Measurements from ENCODE around the gene KDM4B. TPM values are rescaled to one million over a fixed set of nuclear protein-coding genes. Genes with fewer than 3 reads are reported as not detected.

KDM4B gene
- total RNA-seq, 4 donors from 2014 or later = 26.6 to 84.2 (median 39.9) TPM

- 93 to 100% methylated on average over 4 to 18 of the region's 18 CpGs for WGBS, 2 donors (ENCODE audit: low coverage in 1 of 2)
- intact Hi-C loops (cut with DNase I; ENCODE audit: low total_unique reads) (no loop called here), in situ Hi-C loops (cut with MboI; ENCODE audit: low pct_ligation_motif_present in 1 of 4, low pct_unique_long_range_greater_than_20kb in 1 of 4, low sequenced_read_pairs in 3 of 4) (no loop called here)
- no peaks in the 10 kb centered on the region for H3K27me3 ChIP-seq
- peaks cover 0 to 23% (median 10%) of the 10 kb centered on the region in 4 donors for H3K36me3 ChIP-seq
- no peaks in the 10 kb centered on the region for H3K4me1 ChIP-seq
- no peak overlapping the region for H3K4me3 ChIP-seq
- TF ChIP-seq POLR2A (IDR thresholded peaks at IDR 0.05) (no peak), POLR2AphosphoS5 (IDR thresholded peaks at IDR 0.05) (no peak), CTCF (IDR thresholded peaks at IDR 0.05) (no peak), EP300 (IDR thresholded peaks at IDR 0.05; ENCODE audit: low read depth) (no peak)
- no peak overlapping the region for H3K27ac ChIP-seq
- DNase-seq = no peak
- no peaks in the 10 kb centered on the region for H3K9me3 ChIP-seq
These were observed 110.3 kb downstream of the KDM4B start for GRCh38 chr19:5079071-5079774.

- H3K36me3 ChIP-seq = peaks cover 0 to 23% (median 10%) of the 10 kb centered on the region in 4 donors
- intact Hi-C loops (cut with DNase I; ENCODE audit: low total_unique reads) = no loop called here
- no peaks in the 10 kb centered on the region for H3K9me3 ChIP-seq
- in situ Hi-C loops (cut with MboI; ENCODE audit: low pct_ligation_motif_present in 1 of 4, low pct_unique_long_range_greater_than_20kb in 1 of 4, low sequenced_read_pairs in 3 of 4) = no loop called here
- TF ChIP-seq POLR2A (IDR thresholded peaks at IDR 0.05) (no peak), EP300 (IDR thresholded peaks at IDR 0.05; ENCODE audit: low read depth) (no peak), POLR2AphosphoS5 (IDR thresholded peaks at IDR 0.05) (no peak), CTCF (IDR thresholded peaks at IDR 0.05) (no peak)
- H3K27me3 ChIP-seq = no peaks in the 10 kb centered on the region
- H3K4me3 ChIP-seq = no peak overlapping the region
- no peaks in the 10 kb centered on the region for H3K4me1 ChIP-seq
- no peak overlapping the region for H3K27ac ChIP-seq
- no peak for DNase-seq
- 92 to 97% methylated on average over 5 to 27 of the region's 27 CpGs for WGBS, 2 donors (ENCODE audit: low coverage in 1 of 2)
These were observed 111.2 kb downstream of the KDM4B start for GRCh38 chr19:5080030-5080654.

- Histone ChIP-seq H3K4me3 (no peak overlapping the region), H3K9me3 (no peaks in the 10 kb centered on the region), H3K36me3 (peaks cover 0 to 25% (median 12%) of the 10 kb centered on the region in 4 donors), H3K4me1 (no peaks in the 10 kb centered on the region), H3K27me3 (no peaks in the 10 kb centered on the region), H3K27ac (no peak overlapping the region)
- intact Hi-C loops (cut with DNase I; ENCODE audit: low total_unique reads) = no loop called here
- WGBS, 2 donors (ENCODE audit: low coverage in 1 of 2) = 92% methylated on average over 19 of the region's 19 CpGs; no CpG with 5 or more reads in 1 of the 2 donors
- DNase-seq = no peak
- no peak for TF ChIP-seq POLR2A (IDR thresholded peaks at IDR 0.05)
- TF ChIP-seq EP300 (IDR thresholded peaks at IDR 0.05; ENCODE audit: low read depth) = no peak
- TF ChIP-seq POLR2AphosphoS5 (IDR thresholded peaks at IDR 0.05) = no peak
- TF ChIP-seq CTCF (IDR thresholded peaks at IDR 0.05) = no peak
- in situ Hi-C loops (cut with MboI; ENCODE audit: low pct_ligation_motif_present in 1 of 4, low pct_unique_long_range_greater_than_20kb in 1 of 4, low sequenced_read_pairs in 3 of 4) = no loop called here
These were observed 111.9 kb downstream of the KDM4B start for GRCh38 chr19:5080809-5081208.

- WGBS, 2 donors (ENCODE audit: low coverage in 1 of 2) = 95% methylated on average over 21 of the region's 28 CpGs; no CpG with 5 or more reads in 1 of the 2 donors
- Histone ChIP-seq H3K27ac (no peak overlapping the region), H3K27me3 (no peaks in the 10 kb centered on the region), H3K4me3 (no peak overlapping the region), H3K4me1 (no peaks in the 10 kb centered on the region), H3K36me3 (peaks cover 0 to 26% (median 12%) of the 10 kb centered on the region in 4 donors), H3K9me3 (no peaks in the 10 kb centered on the region)
- no peak for DNase-seq
- intact Hi-C loops (cut with DNase I; ENCODE audit: low total_unique reads) = no loop called here
- no peak for TF ChIP-seq POLR2A (IDR thresholded peaks at IDR 0.05)
- TF ChIP-seq CTCF (IDR thresholded peaks at IDR 0.05) = no peak
- no peak for TF ChIP-seq POLR2AphosphoS5 (IDR thresholded peaks at IDR 0.05)
- no peak for TF ChIP-seq EP300 (IDR thresholded peaks at IDR 0.05; ENCODE audit: low read depth)
- in situ Hi-C loops (cut with MboI; ENCODE audit: low pct_ligation_motif_present in 1 of 4, low pct_unique_long_range_greater_than_20kb in 1 of 4, low sequenced_read_pairs in 3 of 4) = no loop called here
These were observed 112.7 kb downstream of the KDM4B start for GRCh38 chr19:5081443-5082161.

Measured in transverse colon (tissue), 4 donors.